Activated T-cell treated with anti-CD3 and anti-CD28 coated beads, Interleukin-2, amount 50 U/mL, for 72 hours (primary cell): ENCODE data around the gene OR5AP2. TPM values are rescaled to one million over a fixed set of nuclear protein-coding genes. Genes with fewer than 3 reads are reported as not detected.

Source experiments
- total RNA-seq, 2 donors: library from RNA; stranded (reverse); gene quantifications; one replicate each; pipeline ENCODE4 v1.2.3, GENCODE V29; 2022

OR5AP2 gene
- total RNA-seq, 2 donors from 2014 or later: not detected

Other genes with a start within 250 kb of the OR5AP2 start
- gene OR5AL1, start 229.7 kb downstream of the OR5AP2 start, total RNA-seq: not detected
- not detected for gene OR5M3, start 169.1 kb downstream of the OR5AP2 start, total RNA-seq
- gene OR5M8, start 151.1 kb downstream of the OR5AP2 start, total RNA-seq: not detected
- gene OR5M11, start 99.2 kb downstream of the OR5AP2 start, total RNA-seq: not detected
- gene OR5M10, start 64.7 kb downstream of the OR5AP2 start, total RNA-seq: not detected
- not detected for gene OR5M1, start 27.6 kb downstream of the OR5AP2 start, total RNA-seq
- gene OR5AR1, start 21.2 kb upstream of the OR5AP2 start, total RNA-seq: not detected
- gene OR9G1, start 56.7 kb upstream of the OR5AP2 start, total RNA-seq: not detected
- gene OR9G4, start 106.3 kb upstream of the OR5AP2 start, total RNA-seq: not detected